HEK293 (cell line): ENCODE measurements around the gene PIK3C2G.

Experiments
- CTCF ChIA-PET: fragments of 350-600 bp; formaldehyde crosslinking; extraction: SDS; loops from one replicate; lab custom pipeline; 2021; ENCODE audit warnings: antibody characterized with exemption; lab: Yijun Ruan, JAX
- POLR2A ChIA-PET: fragments of 300-600 bp; formaldehyde crosslinking; extraction: SDS; loops from one replicate; lab custom pipeline; 2020; ENCODE audit warnings: antibody characterized with exemption, inconsistent platforms; lab: Yijun Ruan, JAX
- H3K27ac ChIP-seq: fragments of 200-500 bp; sonication (Bioruptor generic); 2 replicates; pipeline ENCODE4 v1.5.1; 2014; ENCODE audit warnings: low read depth, low read length, control low read depth, inconsistent platforms; ENCODE audit errors: extremely low read depth
- H3K36me3 ChIP-seq, 2 experiments: fragments of 200-500 bp in 1 of 2; sonication (Bioruptor generic) in 1 of 2; 1 replicate in 1 of 2; 2 replicates in 1 of 2; pipeline ENCODE4 v1.5.1; 2014 to 2017; ENCODE audit warnings: inconsistent platforms in 2 of 2, low read length in 2 of 2; ENCODE audit not compliant: control insufficient read depth in 2 of 2, insufficient read depth in 1 of 2
- H3K4me1 ChIP-seq: fragments of 200-500 bp; sonication (Bioruptor generic); 2 replicates; pipeline ENCODE4 v1.5.1; 2014; ENCODE audit warnings: mild to moderate bottlenecking, low read length, inconsistent platforms; ENCODE audit not compliant: control insufficient read depth, insufficient read depth
- H3K4me3 ChIP-seq: 2 replicates; pipeline ENCODE4 v1.5.1; 2011; ENCODE audit warnings: low read depth, mild to moderate bottlenecking, control low read depth, low read length, moderate library complexity
- H3K9me3 ChIP-seq: fragments of 200-500 bp; sonication (Bioruptor generic); 2 replicates; pipeline ENCODE4 v1.5.1; 2014; ENCODE audit warnings: low read depth, low read length, inconsistent platforms; ENCODE audit not compliant: control insufficient read depth, insufficient read depth
- INSM2 ChIP-seq: fragments of 450-650 bp; formaldehyde crosslinking; IDR thresholded peaks from 2 replicates; pipeline ENCODE4 v1.5.1; 2016; ENCODE audit warnings: missing biosample characterization, missing genetic modification characterization
- KLF16 ChIP-seq: fragments of 450-650 bp; formaldehyde crosslinking; IDR thresholded peaks from 2 replicates; pipeline ENCODE4 v1.5.1; 2017; ENCODE audit warnings: missing biosample characterization, missing genetic modification characterization
- MZF1 ChIP-seq: fragments of 450-650 bp; formaldehyde crosslinking; IDR thresholded peaks from 2 replicates; pipeline ENCODE4 v1.5.1; 2017; ENCODE audit warnings: missing biosample characterization, missing genetic modification characterization, borderline replicate concordance
- PRDM4 ChIP-seq: fragments of 450-650 bp; formaldehyde crosslinking; IDR thresholded peaks from 2 replicates; pipeline ENCODE4 v1.5.1; 2017; ENCODE audit warnings: missing biosample characterization, missing genetic modification characterization
- REST ChIP-seq: fragments of 450-650 bp; formaldehyde crosslinking; IDR thresholded peaks from 2 replicates; pipeline ENCODE4 v1.5.1; 2016; ENCODE audit warnings: missing biosample characterization, missing genetic modification characterization
- YY2 ChIP-seq: fragments of 450-650 bp; formaldehyde crosslinking; IDR thresholded peaks from 2 replicates; pipeline ENCODE4 v1.5.1; 2016; ENCODE audit warnings: missing biosample characterization, missing genetic modification characterization
- ZNF2 ChIP-seq: fragments of 450-650 bp; formaldehyde crosslinking; IDR thresholded peaks from 2 replicates; pipeline ENCODE4 v1.5.1; 2016; ENCODE audit warnings: missing biosample characterization, missing genetic modification characterization
- ZNF302 ChIP-seq: fragments of 450-650 bp; formaldehyde crosslinking; IDR thresholded peaks from 2 replicates; pipeline ENCODE4 v1.5.1; 2016; ENCODE audit warnings: missing biosample characterization, missing genetic modification characterization, low read depth
- ZNF394 ChIP-seq: fragments of 450-650 bp; formaldehyde crosslinking; IDR thresholded peaks from 2 replicates; pipeline ENCODE4 v1.5.1; 2016; ENCODE audit warnings: missing biosample characterization, missing genetic modification characterization, mild to moderate bottlenecking, moderate library complexity, borderline replicate concordance
- ZNF433 ChIP-seq: fragments of 450-650 bp; formaldehyde crosslinking; IDR thresholded peaks from 2 replicates; pipeline ENCODE4 v1.5.1; 2016; ENCODE audit warnings: missing biosample characterization, missing genetic modification characterization, low read depth
- ZNF510 ChIP-seq: fragments of 450-650 bp; formaldehyde crosslinking; IDR thresholded peaks from 2 replicates; pipeline ENCODE4 v1.5.1; 2018; ENCODE audit warnings: mild to moderate bottlenecking, missing genetic modification characterization, missing biosample characterization; ENCODE audit not compliant: insufficient replicate concordance
- ZNF529 ChIP-seq: fragments of 450-650 bp; formaldehyde crosslinking; IDR thresholded peaks from 2 replicates; pipeline ENCODE4 v1.5.1; 2017; ENCODE audit warnings: missing genetic modification characterization, missing biosample characterization; ENCODE audit not compliant: insufficient replicate concordance
- ZNF600 ChIP-seq: fragments of 450-650 bp; formaldehyde crosslinking; IDR thresholded peaks from 2 replicates; pipeline ENCODE4 v1.5.1; 2016; ENCODE audit warnings: missing biosample characterization, missing genetic modification characterization
- ZNF660 ChIP-seq: fragments of 450-650 bp; IDR thresholded peaks from 2 replicates; pipeline ENCODE4 v1.5.1; 2018; ENCODE audit warnings: missing biosample characterization, mild to moderate bottlenecking, missing genetic modification characterization
- ZNF707 ChIP-seq: fragments of 450-650 bp; formaldehyde crosslinking; IDR thresholded peaks from 2 replicates; pipeline ENCODE4 v1.5.1; 2016; ENCODE audit warnings: missing biosample characterization, missing genetic modification characterization
- ZSCAN30 ChIP-seq: fragments of 450-650 bp; IDR thresholded peaks from 2 replicates; pipeline ENCODE4 v1.5.1; 2018; ENCODE audit warnings: missing biosample characterization, mild to moderate bottlenecking, missing genetic modification characterization, moderate library complexity
- ZXDB ChIP-seq: fragments of 450-650 bp; formaldehyde crosslinking; IDR thresholded peaks from 2 replicates; pipeline ENCODE4 v1.5.1; 2016; ENCODE audit warnings: missing biosample characterization, missing genetic modification characterization

The PIK3C2G gene

DNA sequence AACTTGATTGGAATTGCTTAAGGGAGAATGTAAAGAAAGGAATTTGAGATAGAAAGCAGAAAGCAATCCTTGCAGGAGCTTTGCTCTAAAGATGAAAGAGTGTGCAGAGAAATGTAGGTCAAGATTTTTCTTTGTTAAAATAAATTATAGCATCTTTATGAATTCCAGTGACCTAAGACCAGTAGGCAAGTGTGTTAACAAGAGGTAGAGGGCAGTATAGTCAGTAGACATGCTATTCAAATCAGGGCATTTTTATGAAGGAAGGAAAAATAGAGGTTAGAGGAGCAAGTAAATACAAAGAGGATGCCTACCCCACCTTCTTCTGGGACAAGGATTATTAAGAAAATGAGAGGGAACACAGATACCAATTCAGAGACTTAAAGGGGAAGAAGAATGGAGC lies 328.0 kb downstream of the PIK3C2G start:
- H3K4me1 ChIP-seq = no peaks in the 10 kb centered on the region
- ChIA-PET CTCF (no interaction called here), POLR2A (no interaction called here)
- no peak for TF ChIP-seq ZNF2
- H3K4me3 ChIP-seq = no peak overlapping the region
- no peaks in the 10 kb centered on the region for H3K36me3 ChIP-seq
- no peak overlapping the region for H3K27ac ChIP-seq
- no peaks in the 10 kb centered on the region for H3K9me3 ChIP-seq

DNA sequence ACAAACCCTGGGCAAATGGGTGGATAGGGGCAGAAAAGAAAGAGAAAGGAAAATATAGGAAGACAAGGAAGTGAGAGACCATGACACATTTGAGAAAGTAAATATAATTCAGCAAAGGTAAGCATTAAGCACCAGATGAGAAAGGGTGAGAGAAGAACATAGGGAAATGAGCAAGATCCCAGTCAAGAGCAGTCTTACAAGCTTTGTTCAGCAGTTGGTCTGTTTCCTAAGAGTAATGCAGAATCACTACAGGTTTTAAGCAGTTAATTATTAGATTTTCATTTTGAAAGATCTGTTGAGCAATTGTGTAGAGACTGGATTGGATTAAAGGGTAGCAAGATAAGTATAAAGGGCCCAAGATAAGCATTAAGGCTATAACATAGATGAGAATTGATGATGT lies 330.2 kb downstream of the PIK3C2G start:
- H3K4me3 ChIP-seq = no peak overlapping the region
- no peaks in the 10 kb centered on the region for H3K9me3 ChIP-seq
- CTCF ChIA-PET = no interaction called here
- no peak overlapping the region for H3K27ac ChIP-seq
- H3K4me1 ChIP-seq = no peaks in the 10 kb centered on the region
- TF ChIP-seq ZNF394 = no peak
- TF ChIP-seq PRDM4 = no peak
- no peak for TF ChIP-seq YY2 (tag by site-specific recombination)
- TF ChIP-seq ZXDB (tag by site-specific recombination) = no peak
- TF ChIP-seq ZNF302 (tag by site-specific recombination) = no peak
- no peak for TF ChIP-seq ZNF2
- no peak for TF ChIP-seq ZNF660 (tag by site-specific recombination)
- no peak for TF ChIP-seq ZNF433 (tag by site-specific recombination)
- no peak for TF ChIP-seq REST
- no peak for TF ChIP-seq MZF1 (tag by site-specific recombination)
- TF ChIP-seq KLF16 (tag by site-specific recombination) = no peak
- no peak for TF ChIP-seq ZNF707 (tag by site-specific recombination)
- TF ChIP-seq ZSCAN30 (tag by site-specific recombination) = no peak
- no peak for TF ChIP-seq ZNF529 (tag by site-specific recombination)
- no peaks in the 10 kb centered on the region for H3K36me3 ChIP-seq
- POLR2A ChIA-PET = no interaction called here

GRCh38 chr12:18595412-18595811 lies 334.1 kb downstream of the PIK3C2G start:
- Histone ChIP-seq H3K36me3 (no peaks in the 10 kb centered on the region), H3K9me3 (no peaks in the 10 kb centered on the region), H3K4me3 (no peak overlapping the region), H3K4me1 (no peaks in the 10 kb centered on the region), H3K27ac (no peak overlapping the region)
- POLR2A ChIA-PET = no interaction called here
- CTCF ChIA-PET = no interaction called here
- TF ChIP-seq KLF16 (tag by site-specific recombination) = no peak
- no peak for TF ChIP-seq ZNF510 (tag by site-specific recombination)
- no peak for TF ChIP-seq ZNF600 (tag by site-specific recombination)
- TF ChIP-seq INSM2 (tag by site-specific recombination) = no peak
